Panc1 (cell line): ENCODE results near the gene GREB1L. TPM values are rescaled to one million over a fixed set of nuclear protein-coding genes. Genes with fewer than 3 reads are reported as not detected.

Source experiments
- ATAC-seq: fragments of 200-7000 bp; cut with Tn5 transposase; 2 replicates; pipeline ENCODE4 v1.9.1; 2020; ENCODE audit warnings: mild to moderate bottlenecking, moderate library complexity
- BruUV-seq: library from RNA; stranded (reverse); fragments of 400-500 nt; replicated peaks from 2 replicates; lab custom pipeline; 2021; lab: Mats Ljungman, UMichigan
- CTCF ChIA-PET: fragments of 300-600 bp; sonication (Branson Sonifier 250); formaldehyde crosslinking; loops from one replicate; lab custom pipeline; 2022; ENCODE audit warnings: antibody characterized with exemption; lab: Charles Lee
- POLR2A ChIA-PET: fragments of 300-600 bp; sonication (Branson Sonifier 250); formaldehyde crosslinking; loops from one replicate; lab custom pipeline; 2022; ENCODE audit warnings: antibody characterized with exemption; lab: Charles Lee
- DNase-seq: peaks from one replicate; pipeline ENCODE4 v3.0.0-alpha.2; 2010; ENCODE audit warnings: low read depth, low spot score
- H3K27ac ChIP-seq: 2 replicates; pipeline ENCODE4 v1.5.1; 2011; ENCODE audit warnings: mild to moderate bottlenecking, low read length, inconsistent platforms
- H3K27me3 ChIP-seq: fragments of 200-500 bp; sonication (Bioruptor generic); 2 replicates; pipeline ENCODE4 v1.6.0; 2014; ENCODE audit warnings: low read length, inconsistent platforms; ENCODE audit not compliant: control insufficient read depth, insufficient read depth
- H3K36me3 ChIP-seq: fragments of 200-500 bp; sonication (Bioruptor generic); 2 replicates; pipeline ENCODE4 v1.5.1; 2014; ENCODE audit warnings: inconsistent platforms, mild to moderate bottlenecking, low read length, moderate library complexity; ENCODE audit not compliant: control insufficient read depth, insufficient read depth
- H3K4me1 ChIP-seq: 2 replicates; pipeline ENCODE4 v1.5.1; 2011; ENCODE audit warnings: inconsistent platforms, mild to moderate bottlenecking, low read length, moderate library complexity; ENCODE audit not compliant: control insufficient read depth, insufficient read depth
- H3K4me3 ChIP-seq, 2 experiments: 2 replicates each; pipeline ENCODE4 v1.5.1; 2011 to 2012; ENCODE audit warnings: low read depth in 2 of 2, low read length in 2 of 2, mild to moderate bottlenecking in 2 of 2, inconsistent platforms in 1 of 2, moderate library complexity in 1 of 2
- H3K9me3 ChIP-seq: fragments of 200-500 bp; sonication (Bioruptor generic); 2 replicates; pipeline ENCODE4 v1.5.1; 2014; ENCODE audit warnings: low read depth, mild to moderate bottlenecking, inconsistent platforms, low read length, moderate library complexity; ENCODE audit not compliant: control insufficient read depth, insufficient read depth
- CTCF ChIP-seq: fragments of 450-650 bp; IDR thresholded peaks from 2 replicates; pipeline ENCODE4 v1.5.1; 2017; ENCODE audit warnings: mild to moderate bottlenecking
- POLR2AphosphoS5 ChIP-seq: IDR thresholded peaks from 2 replicates; pipeline ENCODE4 v1.6.1; 2012; ENCODE audit warnings: mild to moderate bottlenecking, low read depth, low read length, moderate library complexity
- SIN3A ChIP-seq: IDR thresholded peaks from 2 replicates; pipeline ENCODE4 v1.6.1; 2012; ENCODE audit warnings: low read depth, mild to moderate bottlenecking, low read length, moderate library complexity, borderline replicate concordance; ENCODE audit not compliant: insufficient read depth
- TCF7L2 ChIP-seq: IDR thresholded peaks from 2 replicates; pipeline ENCODE4 v1.6.1; 2011; ENCODE audit warnings: mild to moderate bottlenecking, low read depth, low read length, inconsistent platforms
- in situ Hi-C: cut with HindIII; loops from 2 replicates; pipeline ENCODE4 v1.10.0; 2016; ENCODE audit warnings: low sequenced_read_pairs, low pct_unique_long_range_greater_than_20kb
- intact Hi-C: fragments of 100-400 bp; cut with micrococcal nuclease; formaldehyde crosslinking; loops from one replicate; pipeline ENCODE4 v1.10.0; 2022; ENCODE audit not compliant: unreplicated experiment
- total RNA-seq: library from RNA; stranded (reverse); gene quantifications from one replicate; pipeline ENCODE4 v1.2.1, GENCODE V29; 2021; ENCODE audit not compliant: unreplicated experiment
- TF ChIP-seq, protein P1 (sequence below), 2 experiments: IDR thresholded peaks; 2 replicates each; pipeline ENCODE4 v1.6.1; 2011 to 2012; ENCODE audit warnings: low read depth in 2 of 2, control low read depth in 1 of 2, low read length in 1 of 2, mild to moderate bottlenecking in 1 of 2, moderate library complexity in 1 of 2; ENCODE audit not compliant: insufficient read depth in 1 of 2

The GREB1L gene
- total RNA-seq, 1 experiment from 2014 or later: 11.0 TPM

GRCh38 chr18:21458310-21458709 is 216.3 kb downstream of the GREB1L start:
- no peaks in the 10 kb centered on the region for H3K4me1 ChIP-seq
- DNase-seq: no peak
- ChIA-PET CTCF (no interaction called here), POLR2A (no interaction called here)
- no peak for ATAC-seq
- in situ Hi-C loops (no loop called here), intact Hi-C loops (no loop called here)
- no peak overlapping the region for H3K27ac ChIP-seq
- H3K27me3 ChIP-seq: no peaks in the 10 kb centered on the region
- no peaks in the 10 kb centered on the region for H3K36me3 ChIP-seq
- H3K4me3 ChIP-seq: no peak overlapping the region
- BruUV-seq: no TSS peak
- TF ChIP-seq POLR2AphosphoS5 (no peak), SIN3A (no peak), CTCF (no peak), TCF7L2 (no peak)
- TF ChIP-seq, protein P1, sequence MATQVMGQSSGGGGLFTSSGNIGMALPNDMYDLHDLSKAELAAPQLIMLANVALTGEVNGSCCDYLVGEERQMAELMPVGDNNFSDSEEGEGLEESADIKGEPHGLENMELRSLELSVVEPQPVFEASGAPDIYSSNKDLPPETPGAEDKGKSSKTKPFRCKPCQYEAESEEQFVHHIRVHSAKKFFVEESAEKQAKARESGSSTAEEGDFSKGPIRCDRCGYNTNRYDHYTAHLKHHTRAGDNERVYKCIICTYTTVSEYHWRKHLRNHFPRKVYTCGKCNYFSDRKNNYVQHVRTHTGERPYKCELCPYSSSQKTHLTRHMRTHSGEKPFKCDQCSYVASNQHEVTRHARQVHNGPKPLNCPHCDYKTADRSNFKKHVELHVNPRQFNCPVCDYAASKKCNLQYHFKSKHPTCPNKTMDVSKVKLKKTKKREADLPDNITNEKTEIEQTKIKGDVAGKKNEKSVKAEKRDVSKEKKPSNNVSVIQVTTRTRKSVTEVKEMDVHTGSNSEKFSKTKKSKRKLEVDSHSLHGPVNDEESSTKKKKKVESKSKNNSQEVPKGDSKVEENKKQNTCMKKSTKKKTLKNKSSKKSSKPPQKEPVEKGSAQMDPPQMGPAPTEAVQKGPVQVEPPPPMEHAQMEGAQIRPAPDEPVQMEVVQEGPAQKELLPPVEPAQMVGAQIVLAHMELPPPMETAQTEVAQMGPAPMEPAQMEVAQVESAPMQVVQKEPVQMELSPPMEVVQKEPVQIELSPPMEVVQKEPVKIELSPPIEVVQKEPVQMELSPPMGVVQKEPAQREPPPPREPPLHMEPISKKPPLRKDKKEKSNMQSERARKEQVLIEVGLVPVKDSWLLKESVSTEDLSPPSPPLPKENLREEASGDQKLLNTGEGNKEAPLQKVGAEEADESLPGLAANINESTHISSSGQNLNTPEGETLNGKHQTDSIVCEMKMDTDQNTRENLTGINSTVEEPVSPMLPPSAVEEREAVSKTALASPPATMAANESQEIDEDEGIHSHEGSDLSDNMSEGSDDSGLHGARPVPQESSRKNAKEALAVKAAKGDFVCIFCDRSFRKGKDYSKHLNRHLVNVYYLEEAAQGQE (IDR thresholded peaks at IDR 0.05; ENCODE audit: insufficient read depth in 1 of 2, low read depth in 2 of 2, low read length in 1 of 2): no peak
- H3K9me3 ChIP-seq: no peaks in the 10 kb centered on the region

- H3K4me1 ChIP-seq: no peaks in the 10 kb centered on the region
- H3K4me3 ChIP-seq: no peak overlapping the region
- no TSS peak for BruUV-seq
- DNase-seq (no peak), ATAC-seq (no peak)
- no peaks in the 10 kb centered on the region for H3K9me3 ChIP-seq
- in situ Hi-C loops (no loop called here), intact Hi-C loops (no loop called here)
- H3K27ac ChIP-seq: no peak overlapping the region
- no peaks in the 10 kb centered on the region for H3K36me3 ChIP-seq
- no peaks in the 10 kb centered on the region for H3K27me3 ChIP-seq
- ChIA-PET CTCF (no interaction called here), POLR2A (no interaction called here)
- TF ChIP-seq CTCF: no peak
- TF ChIP-seq SIN3A: no peak
- TF ChIP-seq POLR2AphosphoS5: no peak
- TF ChIP-seq, protein P1 (IDR thresholded peaks at IDR 0.05; ENCODE audit: insufficient read depth in 1 of 2, low read depth in 2 of 2, low read length in 1 of 2): no peak
- TF ChIP-seq TCF7L2: no peak
Observed at GRCh38 chr18:21458788-21459187, 216.8 kb downstream of the GREB1L start.
